ENCODE results near the gene ARL11.

Gene ARL11

DNA sequence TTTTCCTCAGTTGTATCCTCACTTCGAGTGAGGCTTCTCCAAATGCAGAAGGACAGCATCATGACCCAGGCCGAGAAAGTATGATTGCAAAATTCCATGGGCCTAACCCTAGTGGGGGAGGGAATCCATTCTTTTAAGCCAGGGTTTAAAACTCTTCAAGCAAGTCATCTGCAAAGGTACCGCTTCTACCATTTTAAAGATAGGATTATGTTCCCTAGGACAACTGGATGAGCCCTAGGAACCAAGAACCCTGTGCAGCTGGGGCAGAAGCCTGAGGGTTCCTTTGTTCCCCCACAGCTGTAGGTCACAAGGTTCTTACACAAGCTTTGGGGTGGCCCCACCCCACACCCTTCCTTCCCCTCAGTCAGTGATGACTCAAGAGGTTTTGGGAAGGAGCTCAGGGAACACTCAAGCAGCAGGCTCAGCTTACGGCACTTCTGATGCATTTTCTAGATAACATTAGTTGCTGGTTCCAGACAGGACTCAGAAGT lies 13.5 kb downstream of the ARL11 start:
- H3K4me1 Mint-ChIP-seq, result peaks cover 6% of the 10 kb centered on the region
- H3K36me3 Mint-ChIP-seq (ENCODE audit: insufficient read depth), result peaks cover 2% of the 10 kb centered on the region
- H3K27ac Mint-ChIP-seq (ENCODE audit: low read depth), result no peak overlapping the region
- H3K27me3 Mint-ChIP-seq, result no peaks in the 10 kb centered on the region
- ATAC-seq (replicated peaks; ENCODE audit: extremely low read depth, poor library complexity, severe bottlenecking), result no peak
- H3K9me3 Mint-ChIP-seq, result no peaks in the 10 kb centered on the region
- H3K4me3 Mint-ChIP-seq, result no peak overlapping the region
- DNase-seq (ENCODE audit: low spot score in 2 of 2), result no peak

DNA sequence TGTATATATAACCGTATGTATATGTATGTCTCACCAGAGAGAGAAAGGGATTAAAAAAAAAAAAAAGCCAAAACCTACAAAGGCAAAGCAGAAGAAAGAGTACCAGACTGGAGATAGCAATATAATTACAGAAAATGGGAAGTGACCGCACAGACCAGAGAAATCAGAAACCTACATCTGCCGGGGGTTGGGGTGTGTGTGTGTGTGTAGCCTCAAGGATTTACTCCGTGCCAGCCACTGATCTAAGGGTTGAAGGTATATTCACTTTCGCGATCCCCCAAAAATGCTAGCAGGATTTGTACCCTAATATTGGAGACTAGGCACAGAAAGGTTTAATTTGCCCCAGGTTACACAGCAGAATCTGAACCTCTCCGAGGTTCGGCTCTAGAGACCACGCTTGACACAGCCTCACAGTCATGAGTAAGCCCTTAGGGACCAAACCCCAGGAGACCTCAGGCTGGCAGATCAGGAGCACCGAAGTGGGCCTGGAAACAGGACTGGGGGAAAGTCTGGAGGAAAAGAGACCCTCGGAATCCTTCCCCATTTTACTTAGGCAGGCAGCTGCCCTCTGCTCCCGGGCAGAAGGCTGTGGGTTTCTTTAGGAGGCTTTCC lies 14.8 kb downstream of the ARL11 start:
- Mint-ChIP-seq H3K27ac (ENCODE audit: low read depth) (no peak overlapping the region), H3K4me3 (no peak overlapping the region), H3K4me1 (peaks cover 6% of the 10 kb centered on the region), H3K27me3 (no peaks in the 10 kb centered on the region), H3K36me3 (ENCODE audit: insufficient read depth) (peaks cover 2% of the 10 kb centered on the region), H3K9me3 (no peaks in the 10 kb centered on the region)
- no peak for ATAC-seq (replicated peaks; ENCODE audit: extremely low read depth, poor library complexity, severe bottlenecking)
- DNase-seq (ENCODE audit: low spot score in 2 of 2), result no peak

DNA sequence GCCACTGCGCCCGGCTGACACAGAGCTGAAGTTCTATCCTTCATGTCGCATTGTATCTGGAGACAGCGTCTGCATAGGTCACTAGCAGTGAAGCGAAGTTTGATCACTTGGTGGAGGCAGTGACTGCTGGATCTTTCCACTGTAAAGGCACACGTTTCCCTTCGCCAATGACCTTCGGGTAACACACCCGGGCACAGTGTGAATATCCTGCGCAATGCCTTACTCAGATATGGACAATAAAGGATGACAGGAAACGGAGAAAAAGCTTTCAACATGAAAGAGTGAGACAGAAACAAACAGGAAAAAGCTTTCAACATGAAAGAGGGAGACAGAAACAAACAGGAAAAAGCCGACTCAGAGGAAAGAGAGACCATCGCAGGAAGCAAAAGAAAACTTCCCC lies 17.1 kb downstream of the ARL11 start:
- Mint-ChIP-seq H3K4me3 (no peak overlapping the region), H3K27ac (ENCODE audit: low read depth) (peak overlapping the region; percentile 16), H3K36me3 (ENCODE audit: insufficient read depth) (peaks cover 2% of the 10 kb centered on the region), H3K27me3 (no peaks in the 10 kb centered on the region), H3K4me1 (peaks cover 6% of the 10 kb centered on the region), H3K9me3 (no peaks in the 10 kb centered on the region)
- DNase-seq (ENCODE audit: low spot score in 2 of 2), result no peak
- no peak for ATAC-seq (replicated peaks; ENCODE audit: extremely low read depth, poor library complexity, severe bottlenecking)

DNA sequence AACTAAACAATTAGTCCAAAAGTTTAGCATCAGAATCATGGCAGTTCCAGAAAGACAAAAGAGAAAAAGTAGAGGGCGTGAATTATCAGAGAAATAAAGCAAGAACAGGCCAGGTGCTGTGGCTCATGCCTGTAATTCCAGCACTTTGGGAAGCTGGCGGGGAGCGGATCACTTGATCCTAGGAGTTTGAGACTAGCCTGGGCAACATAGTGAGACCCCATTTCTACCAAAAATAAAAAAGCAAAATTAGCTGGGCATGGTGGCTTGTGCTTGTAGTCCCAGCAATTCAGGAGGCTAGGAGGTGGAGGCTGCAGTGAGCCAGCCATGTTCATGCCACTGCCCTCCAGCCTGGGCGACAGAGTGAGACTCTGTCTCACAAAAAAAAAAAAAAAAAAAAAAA lies 18.4 kb downstream of the ARL11 start:
- H3K36me3 Mint-ChIP-seq (ENCODE audit: insufficient read depth), result peaks cover 2% of the 10 kb centered on the region
- H3K4me3 Mint-ChIP-seq, result no peak overlapping the region
- peaks cover 6% of the 10 kb centered on the region for H3K4me1 Mint-ChIP-seq

DNA sequence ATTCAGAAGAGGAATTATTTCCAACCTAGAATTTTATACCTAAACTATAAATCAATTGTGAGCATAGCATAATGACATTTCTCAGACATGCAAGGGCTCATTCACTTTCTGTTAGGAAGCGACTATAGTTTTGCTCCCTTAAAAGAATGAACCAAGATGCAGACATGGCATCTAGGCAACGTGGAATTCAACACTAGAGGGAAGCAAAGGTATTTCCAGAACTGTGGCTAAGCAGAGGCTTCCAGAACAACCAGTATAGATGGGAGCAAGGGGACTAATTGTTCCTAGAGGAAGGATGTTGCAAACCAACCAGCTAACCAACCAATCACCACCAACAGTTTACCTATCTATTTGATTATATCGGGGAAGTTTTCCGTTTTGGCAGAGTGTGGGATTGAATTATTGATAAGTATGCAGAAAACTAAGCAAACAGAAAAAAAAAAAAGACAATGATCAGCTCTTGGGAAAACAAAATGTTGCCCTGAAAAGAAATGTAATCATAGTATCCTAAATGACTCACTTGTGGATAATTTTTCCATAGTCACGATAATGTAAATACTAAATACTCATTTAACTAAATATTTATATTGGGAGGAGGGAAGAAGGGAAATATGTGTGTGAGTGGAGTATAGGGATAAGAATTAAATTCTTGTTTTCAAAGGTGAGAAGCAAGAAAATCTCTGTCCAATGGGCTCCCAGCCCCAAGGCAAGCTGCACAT lies 21.1 kb downstream of the ARL11 start:
- no peak for ATAC-seq (replicated peaks; ENCODE audit: extremely low read depth, poor library complexity, severe bottlenecking)
- H3K36me3 Mint-ChIP-seq (ENCODE audit: insufficient read depth), result no peaks in the 10 kb centered on the region

More for the DNA sequence above, 18.4 kb downstream of the ARL11 start:
- Mint-ChIP-seq H3K27ac (ENCODE audit: low read depth) (no peak overlapping the region), H3K9me3 (no peaks in the 10 kb centered on the region), H3K27me3 (no peaks in the 10 kb centered on the region)
- DNase-seq (ENCODE audit: low spot score in 2 of 2) (no peak), ATAC-seq (replicated peaks; ENCODE audit: extremely low read depth, poor library complexity, severe bottlenecking) (no peak)

DNA sequence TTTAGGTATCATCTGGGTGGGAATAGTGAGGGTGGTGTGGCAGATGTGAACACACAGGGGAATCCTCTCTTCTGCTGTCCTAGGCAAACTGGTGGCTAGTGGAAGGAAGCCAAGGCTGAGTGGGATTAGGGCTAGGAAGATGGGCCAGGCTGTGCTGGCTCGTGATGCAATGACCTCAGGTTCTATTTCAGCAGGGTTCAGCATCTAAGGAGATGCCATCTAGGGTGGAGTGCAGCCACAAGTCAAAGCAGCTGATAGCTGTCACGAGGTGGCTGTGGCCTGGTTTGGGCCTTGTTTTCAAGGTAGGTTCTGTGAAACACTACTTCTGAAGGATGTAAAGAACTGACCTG lies 21.6 kb downstream of the ARL11 start:
- Mint-ChIP-seq H3K4me1 (peaks cover 6% of the 10 kb centered on the region), H3K4me3 (no peak overlapping the region), H3K36me3 (ENCODE audit: insufficient read depth) (no peaks in the 10 kb centered on the region), H3K9me3 (no peaks in the 10 kb centered on the region), H3K27me3 (no peaks in the 10 kb centered on the region), H3K27ac (ENCODE audit: low read depth) (no peak overlapping the region)
- DNase-seq (ENCODE audit: low spot score in 2 of 2) (no peak), ATAC-seq (replicated peaks; ENCODE audit: extremely low read depth, poor library complexity, severe bottlenecking) (no peak)

More for the DNA sequence above, 21.1 kb downstream of the ARL11 start:
- H3K4me3 Mint-ChIP-seq, result no peak overlapping the region
- H3K9me3 Mint-ChIP-seq, result no peaks in the 10 kb centered on the region
- H3K27ac Mint-ChIP-seq (ENCODE audit: low read depth), result no peak overlapping the region
- peaks cover 6% of the 10 kb centered on the region for H3K4me1 Mint-ChIP-seq
- no peaks in the 10 kb centered on the region for H3K27me3 Mint-ChIP-seq
- no peak for DNase-seq (ENCODE audit: low spot score in 2 of 2)

DNA sequence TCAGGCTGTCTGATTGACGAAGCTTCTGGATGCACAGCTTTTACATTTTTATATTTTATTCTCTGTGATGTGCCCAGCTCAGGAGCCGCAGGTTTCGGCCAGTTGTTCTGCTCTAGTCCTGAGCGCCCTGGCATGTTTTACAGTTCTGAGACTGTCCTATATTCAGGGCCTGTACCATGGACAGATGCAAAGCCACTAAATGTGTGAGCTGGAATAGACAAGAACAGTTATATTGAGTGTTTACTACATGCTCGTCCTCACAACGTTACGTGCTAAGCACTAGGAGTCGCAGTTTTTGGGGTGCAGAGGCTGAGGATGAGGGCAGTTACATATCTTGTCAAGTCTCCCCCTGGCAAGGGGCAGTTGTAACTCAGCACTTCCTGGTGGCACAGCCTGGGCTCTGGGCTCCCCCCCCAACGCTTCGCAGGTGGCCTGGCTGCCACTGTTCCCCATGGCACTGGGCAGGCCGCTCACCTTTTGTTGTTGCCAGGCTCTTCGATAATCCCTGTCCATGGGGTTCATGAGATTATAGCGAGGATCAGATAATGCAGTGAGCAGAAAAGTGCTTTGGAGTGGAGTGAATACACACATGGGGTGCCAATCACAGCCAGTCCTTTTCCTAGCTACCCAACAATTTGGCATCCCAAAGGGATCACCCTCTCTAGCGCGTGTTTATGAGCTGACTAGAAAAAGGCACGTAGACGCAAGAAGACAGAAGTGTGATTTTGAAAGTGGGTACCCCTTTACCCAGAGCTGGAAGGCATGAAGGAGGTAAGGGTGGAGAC lies 23.5 kb downstream of the ARL11 start:
- Mint-ChIP-seq H3K27me3 (no peaks in the 10 kb centered on the region), H3K4me3 (no peak overlapping the region), H3K27ac (ENCODE audit: low read depth) (no peak overlapping the region), H3K36me3 (ENCODE audit: insufficient read depth) (no peaks in the 10 kb centered on the region), H3K4me1 (no peaks in the 10 kb centered on the region), H3K9me3 (no peaks in the 10 kb centered on the region)
- ATAC-seq (replicated peaks; ENCODE audit: extremely low read depth, poor library complexity, severe bottlenecking) (no peak), DNase-seq (ENCODE audit: low spot score in 2 of 2) (no peak)

DNA sequence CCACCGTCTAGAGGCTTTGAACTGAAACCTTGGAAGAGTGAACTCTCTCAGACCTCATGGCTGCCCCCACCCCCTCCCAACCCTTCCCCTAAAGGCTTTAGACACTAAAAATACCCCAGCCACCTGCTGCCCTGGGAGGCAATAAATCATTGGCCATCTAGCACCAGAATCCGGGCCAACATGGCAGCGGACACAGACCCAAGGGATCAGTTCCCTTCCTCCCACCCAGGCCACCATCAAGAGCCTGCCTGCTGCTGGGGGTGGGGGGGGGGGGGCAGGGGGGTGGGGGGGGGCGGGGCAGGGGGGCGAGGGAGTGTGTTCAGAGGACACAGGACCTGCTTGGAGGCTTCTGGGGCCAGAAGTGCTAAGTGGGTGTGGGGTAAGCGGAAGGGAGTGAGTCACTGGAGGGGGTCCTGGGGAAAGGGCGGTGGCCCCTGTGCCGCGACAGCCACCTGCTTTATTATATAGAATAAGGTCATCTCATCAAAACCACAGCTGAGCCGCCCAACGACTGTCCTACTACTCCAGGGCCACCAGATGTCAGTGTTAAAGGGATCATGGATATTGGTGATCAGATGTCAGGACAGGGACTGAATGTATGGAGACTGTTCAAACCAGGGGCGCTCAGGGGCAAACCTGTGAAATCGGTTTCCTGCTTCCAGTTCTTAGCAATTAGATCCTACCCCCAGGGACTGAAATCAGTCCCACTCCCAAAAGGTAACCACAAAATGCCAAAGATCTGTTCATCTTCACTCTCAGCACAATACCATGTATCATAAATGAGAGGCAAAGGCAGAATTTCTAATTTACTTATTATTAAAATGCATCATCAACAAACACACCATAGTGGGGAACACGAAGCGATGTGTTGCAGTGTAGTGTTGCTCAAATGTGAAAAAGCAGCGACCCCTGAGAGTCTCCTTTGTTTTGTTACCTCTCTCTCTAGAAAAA lies 24.3 kb downstream of the ARL11 start:
- H3K36me3 Mint-ChIP-seq (ENCODE audit: insufficient read depth), result no peaks in the 10 kb centered on the region
- no peak overlapping the region for H3K4me3 Mint-ChIP-seq
- no peaks in the 10 kb centered on the region for H3K9me3 Mint-ChIP-seq
- no peaks in the 10 kb centered on the region for H3K27me3 Mint-ChIP-seq
- no peak overlapping the region for H3K27ac Mint-ChIP-seq (ENCODE audit: low read depth)
- no peak for DNase-seq (ENCODE audit: low spot score in 2 of 2)
- no peaks in the 10 kb centered on the region for H3K4me1 Mint-ChIP-seq
- ATAC-seq (replicated peaks; ENCODE audit: extremely low read depth, poor library complexity, severe bottlenecking), result no peak

DNA sequence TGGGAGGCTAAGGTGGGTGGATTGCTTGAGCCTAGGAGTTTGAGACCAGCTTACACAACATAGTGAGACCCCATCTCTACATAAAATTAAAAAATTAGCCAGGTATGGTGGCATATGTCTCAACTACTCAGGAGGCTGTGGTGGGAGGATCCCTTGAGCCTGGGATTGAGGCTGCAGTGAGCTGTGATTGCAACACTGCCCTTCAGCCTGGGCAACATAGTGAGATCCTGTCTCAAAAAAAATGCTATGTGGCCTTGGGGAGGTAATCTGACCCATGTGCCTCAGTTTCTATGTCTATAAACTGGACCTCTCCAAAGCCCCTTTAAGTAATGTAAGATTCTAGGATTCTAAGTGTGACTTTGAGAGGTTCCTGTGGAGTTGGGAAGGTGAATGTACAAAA lies 25.2 kb downstream of the ARL11 start:
- Mint-ChIP-seq H3K9me3 (no peaks in the 10 kb centered on the region), H3K4me3 (no peak overlapping the region), H3K36me3 (ENCODE audit: insufficient read depth) (no peaks in the 10 kb centered on the region), H3K4me1 (no peaks in the 10 kb centered on the region), H3K27ac (ENCODE audit: low read depth) (no peak overlapping the region), H3K27me3 (no peaks in the 10 kb centered on the region)
- DNase-seq (ENCODE audit: low spot score in 2 of 2) (no peak), ATAC-seq (replicated peaks; ENCODE audit: extremely low read depth, poor library complexity, severe bottlenecking) (no peak)

DNA sequence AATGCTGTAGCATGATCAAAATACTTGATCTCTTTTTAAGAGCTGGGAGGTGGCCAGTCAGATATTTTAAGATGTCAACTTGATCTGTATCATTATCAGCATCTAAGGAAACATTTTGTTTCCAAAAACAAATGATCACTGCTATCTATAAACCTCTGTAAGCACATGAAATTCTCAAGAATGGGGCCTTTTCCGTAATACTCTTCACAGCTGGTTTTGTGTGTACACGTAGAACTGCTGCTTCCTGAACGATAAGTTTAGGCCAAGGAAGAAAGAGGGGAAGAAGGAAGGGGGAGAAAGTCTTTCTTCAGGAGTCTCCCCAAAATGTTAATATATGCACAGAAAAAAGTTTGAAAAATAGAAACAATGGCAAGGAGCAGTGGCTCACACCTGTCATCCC lies 25.7 kb downstream of the ARL11 start:
- Mint-ChIP-seq H3K4me3 (no peak overlapping the region), H3K4me1 (no peaks in the 10 kb centered on the region), H3K27ac (ENCODE audit: low read depth) (no peak overlapping the region), H3K36me3 (ENCODE audit: insufficient read depth) (no peaks in the 10 kb centered on the region), H3K27me3 (no peaks in the 10 kb centered on the region), H3K9me3 (no peaks in the 10 kb centered on the region)
- no peak for ATAC-seq (replicated peaks; ENCODE audit: extremely low read depth, poor library complexity, severe bottlenecking)
- no peak for DNase-seq (ENCODE audit: low spot score in 2 of 2)

DNA sequence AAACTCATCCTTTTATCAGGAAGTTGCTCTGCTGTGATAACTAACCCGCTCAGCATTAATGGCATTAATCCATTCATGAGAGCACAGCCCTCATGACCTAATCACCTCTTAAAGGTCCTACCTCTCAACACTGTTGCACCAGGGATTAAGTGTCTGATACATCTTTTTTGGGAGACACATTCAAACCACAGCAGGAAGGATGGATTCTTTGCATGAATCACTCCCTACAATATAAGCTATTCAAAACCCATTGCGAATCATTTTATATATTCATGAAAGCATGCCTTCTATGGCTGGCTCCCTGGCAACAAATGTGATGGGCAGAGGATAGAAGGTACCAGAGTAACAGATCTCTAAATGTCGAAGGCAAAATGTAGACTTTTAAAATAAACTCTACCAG lies 27.6 kb downstream of the ARL11 start:
- ATAC-seq (replicated peaks; ENCODE audit: extremely low read depth, poor library complexity, severe bottlenecking), result no peak
- Mint-ChIP-seq H3K4me1 (no peaks in the 10 kb centered on the region), H3K36me3 (ENCODE audit: insufficient read depth) (no peaks in the 10 kb centered on the region), H3K9me3 (no peaks in the 10 kb centered on the region), H3K4me3 (no peak overlapping the region), H3K27me3 (no peaks in the 10 kb centered on the region), H3K27ac (ENCODE audit: low read depth) (no peak overlapping the region)
- DNase-seq (ENCODE audit: low spot score in 2 of 2), result no peak

DNA sequence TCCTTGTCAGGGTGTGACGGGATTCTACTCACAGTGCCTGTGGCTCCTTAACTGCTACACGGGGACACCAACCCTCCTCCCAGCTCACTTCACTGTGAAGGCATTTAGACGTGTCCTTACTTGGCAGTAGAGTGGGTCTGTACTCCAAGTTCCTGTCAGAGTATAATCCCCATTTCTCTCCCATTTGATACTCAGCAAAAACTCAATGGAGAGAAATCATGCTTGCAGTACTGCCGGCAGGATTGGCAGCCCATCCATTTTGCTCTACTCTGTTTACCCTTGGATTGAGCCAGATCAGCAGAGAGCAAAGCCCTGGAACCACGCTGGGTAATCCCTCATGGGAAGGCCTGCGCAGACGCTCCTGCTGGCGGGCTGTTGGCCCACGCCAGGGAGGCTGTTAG lies 28.9 kb downstream of the ARL11 start:
- DNase-seq (ENCODE audit: low spot score in 2 of 2), result no peak
- Mint-ChIP-seq H3K27ac (ENCODE audit: low read depth) (no peak overlapping the region), H3K27me3 (no peaks in the 10 kb centered on the region), H3K4me1 (no peaks in the 10 kb centered on the region), H3K4me3 (no peak overlapping the region), H3K9me3 (no peaks in the 10 kb centered on the region), H3K36me3 (ENCODE audit: insufficient read depth) (peaks cover 4% of the 10 kb centered on the region)
- ATAC-seq (replicated peaks; ENCODE audit: extremely low read depth, poor library complexity, severe bottlenecking), result no peak
